HG03378 (cell line): ENCODE measurements around the gene HSPA12B.
"Not testable (repeated sequence)": the region's sequence is repeated elsewhere in the genome, so short reads cannot be mapped to it uniquely, and the experiment has no call there.

Source experiments
- ATAC-seq: cut with Tn5 transposase; IDR thresholded peaks from one replicate; pipeline ENCODE4 v1.9.1; 2021; ENCODE audit warnings: mild to moderate bottlenecking, moderate library complexity; ENCODE audit not compliant: unreplicated experiment

HSPA12B gene

GRCh38 chr20:3784216-3784853 is 51.9 kb downstream of the HSPA12B start:
- no peak for ATAC-seq

GRCh38 chr20:3784863-3785239 is 52.4 kb downstream of the HSPA12B start:
- no peak for ATAC-seq

- no peak for ATAC-seq
Measured at GRCh38 chr20:3785240-3786125, 53.0 kb downstream of the HSPA12B start.

GRCh38 chr20:3786126-3786484 is 53.6 kb downstream of the HSPA12B start:
- ATAC-seq, result no peak

GRCh38 chr20:3786665-3787323 is 54.3 kb downstream of the HSPA12B start, which contains the start of gene CENPB:
Gene CENPB (minus strand): TSS chr20:3786740. CDS start chr20:3786483, 257 bp downstream.
- no peak for ATAC-seq

GRCh38 chr20:3787324-3788014 is 55.0 kb downstream of the HSPA12B start:
- ATAC-seq, result no peak

GRCh38 chr20:3788685-3789155 is 56.2 kb downstream of the HSPA12B start:
- ATAC-seq, result no peak

- not testable (repeated sequence) for ATAC-seq
Measured at GRCh38 chr20:3789201-3789600, 56.7 kb downstream of the HSPA12B start.

GRCh38 chr20:3794168-3794567 is 61.7 kb downstream of the HSPA12B start:
- not testable (repeated sequence) for ATAC-seq

- ATAC-seq, result no peak
Measured at GRCh38 chr20:3794701-3795420, 62.4 kb downstream of the HSPA12B start.

- no peak for ATAC-seq
Measured at GRCh38 chr20:3795511-3796468, 63.3 kb downstream of the HSPA12B start, which contains the start of gene CDC25B. Gene CDC25B (plus strand): TSS chr20:3796310. CDS start chr20:3796532, 222 bp downstream.

- no peak for ATAC-seq
Measured at GRCh38 chr20:3796477-3797225, 64.2 kb downstream of the HSPA12B start.

- no peak for ATAC-seq
Measured at GRCh38 chr20:3797226-3797545, 64.7 kb downstream of the HSPA12B start.

- no peak for ATAC-seq
Measured at GRCh38 chr20:3797592-3798372, 65.3 kb downstream of the HSPA12B start.

- ATAC-seq, result no peak
Measured at GRCh38 chr20:3798373-3798768, 65.9 kb downstream of the HSPA12B start.

GRCh38 chr20:3798908-3799248 is 66.4 kb downstream of the HSPA12B start:
- ATAC-seq, result no peak

- no peak for ATAC-seq
Measured at GRCh38 chr20:3800256-3800877, 67.9 kb downstream of the HSPA12B start.
